ENCODE results near the gene NRG2.

GRCh38 chr5:139985290-139985689, 57.8 kb downstream of the NRG2 start:
- no peak for TF ChIP-seq RCOR1 (IDR thresholded peaks at IDR 0.05; ENCODE audit: low read length)
- TF ChIP-seq CTCF (IDR thresholded peaks at IDR 0.05), result no peak
- TF ChIP-seq MXI1 (IDR thresholded peaks at IDR 0.05; ENCODE audit: low read depth, low read length), result no peak
- no peak for TF ChIP-seq JUND (IDR thresholded peaks at IDR 0.05)
- no peak for TF ChIP-seq RAD21 (IDR thresholded peaks at IDR 0.05; ENCODE audit: low read length)
- TF ChIP-seq YY1 (IDR thresholded peaks at IDR 0.05; ENCODE audit: low read depth), result no peak
